Stimulated activated CD4-positive, alpha-beta T cell treated with anti-CD3 and anti-CD28 coated beads, TNF-alpha, amount 100 ng/mL, for 1 hour (primary cell): ENCODE measurements around the gene NMD3.

Source experiments
- DNase-seq, 3 donors: peaks; one replicate each; pipeline ENCODE4 v3.0.0-alpha.2; 2020; ENCODE audit warnings: low read depth in 3 of 3, low spot score in 1 of 3

Gene NMD3

GRCh38 chr3:161230621-161231171 is 9.6 kb downstream of the NMD3 start:
- no peak for DNase-seq

- no peak for DNase-seq
Observed at GRCh38 chr3:161231861-161232260, 10.8 kb downstream of the NMD3 start.

- DNase-seq: no peak
Observed at GRCh38 chr3:161233557-161233956, 12.4 kb downstream of the NMD3 start.

GRCh38 chr3:161236240-161236639 is 15.1 kb downstream of the NMD3 start:
- DNase-seq: no peak

GRCh38 chr3:161239700-161240099 is 18.6 kb downstream of the NMD3 start:
- DNase-seq: no peak

GRCh38 chr3:161244538-161244937 is 23.4 kb downstream of the NMD3 start:
- no peak for DNase-seq

- no peak for DNase-seq
Observed at GRCh38 chr3:161247049-161247448, 25.9 kb downstream of the NMD3 start.

GRCh38 chr3:161250116-161250515 is 29.0 kb downstream of the NMD3 start:
- DNase-seq: no peak

GRCh38 chr3:161251716-161252115 is 30.6 kb downstream of the NMD3 start:
- DNase-seq: no peak

GRCh38 chr3:161252143-161252542 is 31.0 kb downstream of the NMD3 start:
- no peak for DNase-seq

GRCh38 chr3:161253711-161254110 is 32.6 kb downstream of the NMD3 start:
- DNase-seq: no peak

- no peak for DNase-seq
Observed at GRCh38 chr3:161254861-161255260, 33.8 kb downstream of the NMD3 start.

GRCh38 chr3:161263057-161263456 is 41.9 kb downstream of the NMD3 start:
- DNase-seq: no peak

GRCh38 chr3:161264852-161265251 is 43.7 kb downstream of the NMD3 start:
- no peak for DNase-seq

GRCh38 chr3:161265916-161266571 is 44.9 kb downstream of the NMD3 start:
- DNase-seq: no peak

GRCh38 chr3:161266731-161267150 is 45.6 kb downstream of the NMD3 start:
- DNase-seq: no peak

GRCh38 chr3:161267646-161268045 is 46.5 kb downstream of the NMD3 start:
- no peak for DNase-seq

GRCh38 chr3:161268601-161269000 is 47.5 kb downstream of the NMD3 start:
- DNase-seq: no peak

GRCh38 chr3:161270991-161271390 is 49.9 kb downstream of the NMD3 start:
- DNase-seq: no peak

GRCh38 chr3:161271646-161272045 is 50.5 kb downstream of the NMD3 start:
- no peak for DNase-seq

GRCh38 chr3:161272524-161272923 is 51.4 kb downstream of the NMD3 start:
- no peak for DNase-seq

- DNase-seq: no peak
Observed at GRCh38 chr3:161273589-161274218, 52.6 kb downstream of the NMD3 start.
